Measurements from ENCODE around the gene SMTN. TPM values are rescaled to one million over a fixed set of nuclear protein-coding genes. Genes with fewer than 3 reads are reported as not detected.
"Not testable (repeated sequence)": the region's sequence is repeated elsewhere in the genome, so short reads cannot be mapped to it uniquely, and the experiment has no call there.

The SMTN gene
- total RNA-seq, 1 donor from 2014 or later = 210 TPM

GRCh38 chr22:31089160-31090100, 8.3 kb downstream of the SMTN start:
- DNase-seq (ENCODE audit: low read depth) = peak; percentile 54

- no peak for DNase-seq (ENCODE audit: low read depth)
Measured at GRCh38 chr22:31090217-31091085, 9.3 kb downstream of the SMTN start.

- DNase-seq (ENCODE audit: low read depth) = no peak
Measured at GRCh38 chr22:31091106-31091975, 10.2 kb downstream of the SMTN start.

GRCh38 chr22:31092161-31092560, 11.0 kb downstream of the SMTN start:
- no peak for DNase-seq (ENCODE audit: low read depth)

- peak; percentile 91 for DNase-seq (ENCODE audit: low read depth)
Measured at GRCh38 chr22:31093086-31093850, 12.2 kb downstream of the SMTN start.

GRCh38 chr22:31094021-31094551, 13.0 kb downstream of the SMTN start:
- peak; percentile 89 for DNase-seq (ENCODE audit: low read depth)

- DNase-seq (ENCODE audit: low read depth) = no peak
Measured at GRCh38 chr22:31094741-31095140, 13.6 kb downstream of the SMTN start.

- DNase-seq (ENCODE audit: low read depth) = no peak
Measured at GRCh38 chr22:31095637-31096249, 14.6 kb downstream of the SMTN start.

- no peak for DNase-seq (ENCODE audit: low read depth)
Measured at GRCh38 chr22:31096657-31097279, 15.7 kb downstream of the SMTN start.

GRCh38 chr22:31097539-31097938, 16.4 kb downstream of the SMTN start:
- DNase-seq (ENCODE audit: low read depth) = not testable (repeated sequence)

- no peak for DNase-seq (ENCODE audit: low read depth)
Measured at GRCh38 chr22:31097941-31098631, 17.0 kb downstream of the SMTN start.

- no peak for DNase-seq (ENCODE audit: low read depth)
Measured at GRCh38 chr22:31098632-31099110, 17.6 kb downstream of the SMTN start.

- DNase-seq (ENCODE audit: low read depth) = no peak
Measured at GRCh38 chr22:31099386-31099785, 18.3 kb downstream of the SMTN start.

- no peak for DNase-seq (ENCODE audit: low read depth)
Measured at GRCh38 chr22:31099841-31100761, 19.0 kb downstream of the SMTN start.

- no peak for DNase-seq (ENCODE audit: low read depth)
Measured at GRCh38 chr22:31100762-31101525, 19.8 kb downstream of the SMTN start.

- peak; percentile 95 for DNase-seq (ENCODE audit: low read depth)
Measured at GRCh38 chr22:31102441-31103081, 21.4 kb downstream of the SMTN start.
